K562 (cell line): Measurements from ENCODE around the gene SCARF2. TPM values are rescaled to one million over a fixed set of nuclear protein-coding genes. Genes with fewer than 3 reads are reported as not detected.
A peak's percentile ranks its signal among the peaks of the same experiment; 100 is the strongest.
"Not testable (repeated sequence)": the region's sequence is repeated elsewhere in the genome, so short reads cannot be mapped to it uniquely, and the experiment has no call there.

ENCODE experiments used
- ATAC-seq: fragments of 200-7000 bp; cut with Tn5 transposase; 3 replicates; pipeline ENCODE4 v1.9.1; 2020; ENCODE audit warnings: moderate library complexity
- BruUV-seq: library from RNA; stranded (reverse); fragments of 400-500 nt; replicated peaks from 2 replicates; lab custom pipeline; 2021; lab: Mats Ljungman, UMichigan
- CTCF ChIA-PET: fragments of 300-600 bp; formaldehyde crosslinking; extraction: SDS; loops from one replicate; lab custom pipeline; 2021; ENCODE audit warnings: low intra/inter-chr PET ratio; lab: Yijun Ruan, JAX
- POLR2A ChIA-PET: fragments of 300-600, 350-650 bp; sonication (Branson Sonifier 250); formaldehyde crosslinking; extraction: SDS; loops from one replicate; lab custom pipeline; 2021; ENCODE audit warnings: antibody characterized with exemption, inconsistent platforms; lab: Yijun Ruan, JAX
- DNase-seq, 4 experiments: peaks; one replicate each; pipeline versions ENCODE4 v3.0.0 to v3.0.0-alpha.2; 2011 to 2018; ENCODE audit warnings: low spot score in 3 of 4, mixed read lengths in 3 of 4; ENCODE audit errors: extremely low read depth in 1 of 4
- FAIRE-seq: peaks from 2 replicates; lab custom pipeline; 2011; peaks lifted over from hg19 to GRCh38; lab: Jason Lieb, UNC
- H2AFZ ChIP-seq: 2 replicates; pipeline ENCODE4 v1.6.0; 2011; ENCODE audit warnings: low read depth, low read length, control low read depth, inconsistent platforms
- H3K27ac ChIP-seq: fragments of 200-600 bp; 3 replicates; pipeline ENCODE4 v1.8.0; 2011; ENCODE audit warnings: low read depth, mild to moderate bottlenecking, control low read depth, inconsistent platforms, low read length, moderate library complexity, mixed read lengths; ENCODE audit errors: extremely low read depth
- H3K27me3 ChIP-seq, 2 experiments: fragments of 300-600 bp in 1 of 2; 2 replicates in 1 of 2; 3 replicates in 1 of 2; pipeline versions ENCODE4 v1.6.0 to v1.8.0; 2011; ENCODE audit warnings: inconsistent platforms in 2 of 2, low read length in 2 of 2, mild to moderate bottlenecking in 1 of 2, mixed read lengths in 1 of 2, moderate library complexity in 1 of 2; ENCODE audit not compliant: control insufficient read depth in 2 of 2, insufficient read depth in 2 of 2
- H3K36me3 ChIP-seq: fragments of 300-600 bp; 3 replicates; pipeline ENCODE4 v1.8.0; 2011; ENCODE audit warnings: mild to moderate bottlenecking, low read length, inconsistent platforms; ENCODE audit not compliant: control insufficient read depth, insufficient read depth
- H3K4me1 ChIP-seq, 2 experiments: fragments of 200-600 bp in 1 of 2; replicated peaks in 1 of 2; 2 replicates in 1 of 2; 3 replicates in 1 of 2; pipeline versions ENCODE4 v1.5.1 to v1.8.0; 2011; ENCODE audit warnings: inconsistent platforms in 2 of 2, low read length in 2 of 2, mild to moderate bottlenecking in 1 of 2, mixed read lengths in 1 of 2, moderate library complexity in 1 of 2; ENCODE audit not compliant: control insufficient read depth in 2 of 2, insufficient read depth in 2 of 2
- H3K4me2 ChIP-seq: 2 replicates; pipeline ENCODE4 v1.6.1; 2011; ENCODE audit warnings: low read length, control low read depth, inconsistent platforms, mixed read lengths; ENCODE audit not compliant: insufficient read depth
- H3K4me3 ChIP-seq: fragments of 200-600 bp; sonication (generic), shearing (Covaris generic); 2 replicates; pipeline ENCODE4 v1.5.1; 2016; ENCODE audit warnings: control low read depth, inconsistent platforms
- H3K79me2 ChIP-seq: fragments of 200-600 bp; 3 replicates; pipeline ENCODE4 v1.8.0; 2011; ENCODE audit warnings: low read length, inconsistent platforms; ENCODE audit not compliant: control insufficient read depth, insufficient read depth
- H3K9ac ChIP-seq, 2 experiments: 2 replicates each; pipeline versions ENCODE4 v1.6.0 to v1.6.1; 2011; ENCODE audit warnings: low read depth in 2 of 2, low read length in 2 of 2, control low read depth in 1 of 2, inconsistent platforms in 1 of 2, mild to moderate bottlenecking in 1 of 2, mixed read lengths in 1 of 2; ENCODE audit not compliant: insufficient read depth in 1 of 2
- H3K9me1 ChIP-seq: one replicate; pipeline ENCODE4 v1.6.0; 2011; ENCODE audit warnings: inconsistent platforms, mild to moderate bottlenecking, low read length, moderate library complexity; ENCODE audit not compliant: control insufficient read depth, insufficient read depth
- H3K9me3 ChIP-seq: replicated peaks from 2 replicates; pipeline ENCODE4 v1.5.1; 2011; ENCODE audit warnings: low read depth, low read length, inconsistent platforms; ENCODE audit not compliant: control insufficient read depth, insufficient read depth
- H4K20me1 ChIP-seq: replicated peaks from 2 replicates; pipeline ENCODE4 v1.6.1; 2011; ENCODE audit warnings: low read length, inconsistent platforms, mixed read lengths; ENCODE audit not compliant: control insufficient read depth, insufficient read depth
- ETS1 ChIP-seq: conservative IDR thresholded peaks from 2 replicates; pipeline ENCODE4 v1.6.1; 2011; ENCODE audit warnings: low read depth, mild to moderate bottlenecking, low read length; ENCODE audit not compliant: control insufficient read depth
- FIP1L1 ChIP-seq: fragments of 200-400 bp; formaldehyde crosslinking; IDR thresholded peaks from 2 replicates; pipeline ENCODE4 v1.6.1; 2018; ENCODE audit warnings: mild to moderate bottlenecking, low read depth, low read length; ENCODE audit not compliant: poor library complexity, severe bottlenecking
- KLF1 ChIP-seq: fragments of 450-650 bp; IDR thresholded peaks from 2 replicates; pipeline ENCODE4 v1.6.1; 2016; ENCODE audit warnings: missing genetic modification characterization, missing compliant biosample characterization
- PCBP1 ChIP-seq: fragments of 200-400 bp; formaldehyde crosslinking; IDR thresholded peaks from 2 replicates; pipeline ENCODE4 v1.6.1; 2018; ENCODE audit warnings: mild to moderate bottlenecking, low read depth, low read length; ENCODE audit not compliant: poor library complexity, severe bottlenecking
- RBFOX2 ChIP-seq: fragments of 200-400 bp; formaldehyde crosslinking; IDR thresholded peaks from 2 replicates; pipeline ENCODE4 v1.6.1; 2017; ENCODE audit warnings: low read depth, mild to moderate bottlenecking, low read length, moderate library complexity
- SAFB ChIP-seq: fragments of 200-400 bp; formaldehyde crosslinking; IDR thresholded peaks from 2 replicates; pipeline ENCODE4 v1.6.1; 2017; ENCODE audit warnings: low read depth, low read length, borderline replicate concordance
- WGBS: fragments of 100-300 bp; shearing (Covaris generic); methylation state at CpG from one replicate; pipeline ENCODE4 v1.1.6; 2016; ENCODE audit warnings: low coverage, mixed read lengths; ENCODE audit not compliant: insufficient coverage; ENCODE audit errors: missing lambda C conversion rate; 5-methylcytosine and 5-hydroxymethylcytosine counted together
- in situ Hi-C: fragments of 300-500 bp; cut with MboI; formaldehyde crosslinking; loops from 4 replicates; pipeline ENCODE4 v1.15.0; 2018; ENCODE audit warnings: inconsistent platforms, mixed read lengths
- intact Hi-C: fragments of 100-400 bp; cut with micrococcal nuclease; formaldehyde crosslinking; loops from 2 replicates; pipeline ENCODE4 v1.14.2; 2022
- polyA plus RNA-seq, 8 experiments: library from polyadenylated mRNA; depleted of rRNA in 4 of 8; stranded (reverse) in 5 of 8; unstranded in 3 of 8; fragments of >200 nt; fragmentation: Nextera tagmentation in 2 of 8; fragmentation: Illumina TruSeq in 1 of 8; extraction: Ambion mirVana in 2 of 8; extraction: Trizol in 1 of 8; gene quantifications; 2 replicates each; pipeline versions ENCODE4 v1.2.1 to v1.2.3, GENCODE V29; 2011 to 2014; ENCODE audit warnings: inconsistent platforms in 1 of 8, missing spikeins in 1 of 8
- total RNA-seq, 7 experiments: library from RNA; depleted of rRNA in 6 of 7; stranded (reverse); fragments of >200 nt in 6 of 7; fragmentation: Illumina TruSeq in 2 of 7; extraction: Trizol in 2 of 7; gene quantifications; 2 replicates each; pipeline versions ENCODE4 v1.2.1 to v1.2.3, GENCODE V29; 2011 to 2021; ENCODE audit warnings: low replicate concordance in 1 of 7

Gene SCARF2
- total and polyA plus RNA-seq, 9 of the 15 experiments (the other 6 are each of a cell fraction or from before 2014, with no cell fraction given) = 0.06 to 0.32 (median 0.21) TPM; not detected in 5

- not testable (repeated sequence) for DNase-seq, H4K20me1 ChIP-seq
These were observed 45.2 kb downstream of the SCARF2 start for GRCh38 chr22:20392365-20392881.

More at GRCh38 chr22:20392365-20392881, 45.2 kb downstream of the SCARF2 start:
- H3K9me3 ChIP-seq, H3K9me1 ChIP-seq, intact Hi-C loops, H3K27ac ChIP-seq, H3K36me3 ChIP-seq, BruUV-seq, CTCF ChIA-PET, H2AFZ ChIP-seq, FAIRE-seq, H3K4me3 ChIP-seq, H3K9ac ChIP-seq, H3K4me2 ChIP-seq, ATAC-seq: not testable (repeated sequence)
- TF ChIP-seq FIP1L1 = peak; percentile 36
- peak; percentile 72 for TF ChIP-seq PCBP1
- TF ChIP-seq SAFB = 0 out of 2 replicates have a peak, but pooled peaks have one; percentile 21
- 0 out of 2 replicates have a peak, but pooled peaks have one; percentile 14 for TF ChIP-seq KLF1 (tag)
- TF ChIP-seq ETS1 = 0 out of 2 replicates have a peak, but pooled peaks have one; percentile 10
- TF ChIP-seq RBFOX2 = 0 out of 2 replicates have a peak, but pooled peaks have one; percentile 17
- peaks cover 16 to 35% of the 10 kb centered on the region in 2 experiments for H3K4me1 ChIP-seq
- in situ Hi-C loops = loop anchor here (10.0 kb wide), 1 partner anchor 48 kb away; no protein-coding TSS in a partner anchor
- 94% methylated on average over 53 of the region's 53 CpGs for WGBS
- H3K79me2 ChIP-seq = peaks cover 17% of the 10 kb centered on the region
- H3K27me3 ChIP-seq = peaks cover 14 to 33% of the 10 kb centered on the region in 2 experiments
- POLR2A ChIA-PET = interaction anchor here (0.9 to 7.0 kb wide), 6 partner anchors 12 to 73 kb away, joined by 4 to 84 read pairs (median 10); partner anchors contain the start of gene DGCR6L
